ENCODE measurements around the gene ZBTB21.

- TF ChIP-seq POLR2A (IDR thresholded peaks at IDR 0.05) = no peak
- no peak for TF ChIP-seq CTCF (IDR thresholded peaks at IDR 0.05)
These were observed 41.6 kb upstream of the ZBTB21 start for GRCh38 chr21:42051788-42052187.

Measured in adrenal gland (tissue), 5 donors.